NB4 (cell line): ENCODE measurements around the gene PLPP3.

Experiments used
- DNase-seq: peaks from one replicate; pipeline ENCODE4 v3.0.0; 2010; ENCODE audit warnings: low read depth
- H3K4me3 ChIP-seq: one replicate; pipeline ENCODE4 v1.5.1; 2011; ENCODE audit warnings: mild to moderate bottlenecking, low read depth, low read length, moderate library complexity
- MYC ChIP-seq: IDR thresholded peaks from 2 replicates; pipeline ENCODE4 v1.6.1; 2011; ENCODE audit warnings: low read depth, low read length
- POLR2A ChIP-seq: IDR thresholded peaks from 2 replicates; pipeline ENCODE4 v1.6.1; 2011; ENCODE audit warnings: mild to moderate bottlenecking; ENCODE audit not compliant: insufficient read length; ENCODE audit errors: extremely low read depth
- TF ChIP-seq, protein P1 (sequence below): IDR thresholded peaks from one replicate; pipeline ENCODE4 v1.5.1; 2012; ENCODE audit warnings: low read depth, low read length
- TF ChIP-seq, protein P2 (sequence below): IDR thresholded peaks from 2 replicates; pipeline ENCODE4 v1.6.1; 2011; ENCODE audit warnings: low read depth, low read length

The PLPP3 gene

DNA sequence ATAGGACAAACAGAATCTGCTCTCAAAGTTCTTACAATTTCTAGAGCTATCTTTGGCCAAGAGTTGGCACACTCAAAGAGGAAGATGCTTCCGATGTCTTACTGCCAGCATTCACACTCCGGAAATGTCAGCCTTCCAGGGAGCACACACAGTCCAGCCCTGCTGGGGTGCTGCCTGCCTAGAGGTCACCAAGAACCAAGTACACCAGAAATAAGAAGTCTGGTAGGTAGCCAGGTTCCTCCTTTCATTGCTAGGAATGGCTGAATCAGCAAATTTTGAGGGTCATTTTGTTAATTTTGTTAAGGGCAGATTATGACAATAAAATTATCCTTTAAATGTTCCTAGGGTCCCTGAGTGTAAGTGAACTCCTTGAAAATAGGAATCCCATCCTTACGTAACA lies 77.5 kb downstream of the PLPP3 start:
- no peak for DNase-seq
- H3K4me3 ChIP-seq: no peak overlapping the region
- TF ChIP-seq POLR2A (no peak), MYC (no peak)
- TF ChIP-seq, protein P1, sequence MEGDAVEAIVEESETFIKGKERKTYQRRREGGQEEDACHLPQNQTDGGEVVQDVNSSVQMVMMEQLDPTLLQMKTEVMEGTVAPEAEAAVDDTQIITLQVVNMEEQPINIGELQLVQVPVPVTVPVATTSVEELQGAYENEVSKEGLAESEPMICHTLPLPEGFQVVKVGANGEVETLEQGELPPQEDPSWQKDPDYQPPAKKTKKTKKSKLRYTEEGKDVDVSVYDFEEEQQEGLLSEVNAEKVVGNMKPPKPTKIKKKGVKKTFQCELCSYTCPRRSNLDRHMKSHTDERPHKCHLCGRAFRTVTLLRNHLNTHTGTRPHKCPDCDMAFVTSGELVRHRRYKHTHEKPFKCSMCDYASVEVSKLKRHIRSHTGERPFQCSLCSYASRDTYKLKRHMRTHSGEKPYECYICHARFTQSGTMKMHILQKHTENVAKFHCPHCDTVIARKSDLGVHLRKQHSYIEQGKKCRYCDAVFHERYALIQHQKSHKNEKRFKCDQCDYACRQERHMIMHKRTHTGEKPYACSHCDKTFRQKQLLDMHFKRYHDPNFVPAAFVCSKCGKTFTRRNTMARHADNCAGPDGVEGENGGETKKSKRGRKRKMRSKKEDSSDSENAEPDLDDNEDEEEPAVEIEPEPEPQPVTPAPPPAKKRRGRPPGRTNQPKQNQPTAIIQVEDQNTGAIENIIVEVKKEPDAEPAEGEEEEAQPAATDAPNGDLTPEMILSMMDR: no peak
- TF ChIP-seq, protein P2, sequence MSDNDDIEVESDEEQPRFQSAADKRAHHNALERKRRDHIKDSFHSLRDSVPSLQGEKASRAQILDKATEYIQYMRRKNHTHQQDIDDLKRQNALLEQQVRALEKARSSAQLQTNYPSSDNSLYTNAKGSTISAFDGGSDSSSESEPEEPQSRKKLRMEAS: no peak

DNA sequence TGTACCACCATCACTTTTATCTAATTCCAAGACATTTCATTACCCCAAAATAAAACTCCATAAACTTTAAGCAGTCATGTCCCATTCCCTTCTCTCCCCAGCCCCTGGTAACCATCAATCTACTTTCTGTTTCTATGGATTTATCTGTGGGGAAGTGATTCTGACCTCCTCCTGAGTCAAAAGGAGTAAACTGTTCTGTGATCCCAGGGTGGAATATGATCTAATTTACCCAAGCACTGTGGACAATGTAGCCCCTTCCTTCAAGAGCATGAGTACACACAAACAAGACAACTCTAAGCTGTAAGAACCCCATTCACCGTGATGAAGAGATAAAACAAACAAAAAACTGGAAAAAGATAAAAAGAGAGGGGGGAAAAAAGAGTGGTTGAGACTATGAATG lies 77.9 kb downstream of the PLPP3 start:
- no peak overlapping the region for H3K4me3 ChIP-seq
- TF ChIP-seq MYC (no peak), POLR2A (no peak)
- TF ChIP-seq, protein P2: no peak
- TF ChIP-seq, protein P1: no peak
- no peak for DNase-seq

DNA sequence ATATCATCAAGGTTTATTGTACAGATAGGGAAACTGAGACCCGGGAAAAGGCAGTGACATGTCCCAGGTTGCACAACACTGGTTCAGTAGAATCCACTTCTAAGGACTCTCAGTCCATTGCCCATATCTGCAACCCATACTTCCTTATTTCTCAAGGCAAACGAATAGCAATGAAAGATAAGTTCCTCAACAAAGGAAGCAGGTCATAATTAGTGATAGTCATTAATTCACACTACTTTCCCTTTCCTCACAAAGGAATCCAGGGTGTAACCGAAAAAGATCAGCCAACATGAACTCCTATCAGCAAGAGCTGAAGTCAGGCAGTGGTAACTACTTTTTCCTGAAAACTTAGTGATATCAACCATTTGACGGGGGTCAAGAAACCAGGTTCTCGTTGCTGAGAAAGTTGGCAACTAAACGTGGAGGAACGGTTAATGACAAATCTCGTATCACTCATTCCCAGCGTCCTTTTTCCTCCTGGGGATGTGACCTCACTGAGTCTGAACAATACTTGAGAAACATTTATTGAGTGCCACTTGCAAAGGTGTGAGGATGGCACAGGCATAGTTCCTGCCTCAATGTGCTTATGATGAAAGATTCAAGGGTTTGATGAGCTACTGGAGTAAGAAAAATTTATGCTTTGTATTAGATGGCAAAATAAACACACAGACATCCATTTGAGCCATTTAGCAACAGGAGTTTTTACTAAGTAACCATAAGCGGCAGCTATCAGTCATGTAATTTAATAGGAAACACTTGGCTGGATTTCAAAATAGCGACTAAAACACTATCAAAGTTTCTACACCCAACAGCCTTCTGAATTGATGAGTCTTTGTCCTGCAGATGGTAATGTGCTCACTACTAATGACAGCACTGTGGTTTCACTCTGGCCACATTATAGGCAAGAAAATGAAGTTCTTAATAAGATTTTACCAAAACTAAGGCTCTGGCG lies 82.3 kb downstream of the PLPP3 start:
- no peak for DNase-seq
- TF ChIP-seq, protein P1: no peak
- TF ChIP-seq, protein P2: no peak
- no peak for TF ChIP-seq POLR2A
- no peak for TF ChIP-seq MYC
- H3K4me3 ChIP-seq: no peak overlapping the region

DNA sequence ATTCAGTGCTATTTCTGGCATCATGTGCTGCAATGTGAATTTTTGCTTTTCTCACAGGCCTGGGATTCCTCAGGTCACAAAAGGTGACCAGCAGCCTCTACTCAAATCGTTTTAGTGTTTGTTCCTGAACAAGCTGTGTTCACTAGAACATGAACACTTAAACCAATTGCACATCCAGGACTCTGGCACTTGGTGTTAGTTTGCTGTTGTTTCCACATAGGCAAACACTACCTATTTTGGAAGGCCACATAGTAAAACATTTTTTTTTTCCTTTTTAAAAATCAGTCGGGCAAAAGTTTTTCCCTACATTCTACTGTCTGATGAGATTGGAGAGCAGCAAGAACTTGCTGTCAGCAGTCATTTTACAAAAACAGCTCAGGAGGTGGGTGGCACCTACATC lies 83.2 kb downstream of the PLPP3 start:
- DNase-seq: no peak
- no peak for TF ChIP-seq POLR2A
- TF ChIP-seq, protein P1: no peak
- TF ChIP-seq, protein P2: no peak
- no peak for TF ChIP-seq MYC
- no peak overlapping the region for H3K4me3 ChIP-seq

DNA sequence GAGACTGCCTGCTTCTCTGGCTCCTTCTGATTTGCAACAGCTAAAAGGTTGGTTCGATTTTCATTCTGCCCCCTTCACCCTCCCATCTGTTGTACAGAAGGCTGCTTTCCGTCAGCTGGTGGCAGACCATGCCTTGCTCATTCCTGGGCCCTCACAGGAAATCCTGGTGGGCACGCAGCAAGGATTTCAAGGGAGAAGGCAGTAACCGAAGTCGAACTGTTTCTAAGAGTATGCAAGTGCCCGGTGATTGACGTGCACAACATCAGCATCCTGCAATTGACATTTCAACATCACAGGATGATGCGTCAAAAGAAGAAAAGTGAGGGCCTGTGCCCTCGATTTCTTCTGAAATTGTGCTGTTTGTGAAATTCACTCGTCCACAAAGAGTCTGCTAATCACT lies 83.8 kb downstream of the PLPP3 start:
- no peak for DNase-seq
- TF ChIP-seq, protein P1: no peak
- TF ChIP-seq POLR2A (no peak), MYC (no peak)
- TF ChIP-seq, protein P2: no peak
- H3K4me3 ChIP-seq: no peak overlapping the region
